HuH-7.5 (cell line): ENCODE measurements around the gene ETNK2.

ENCODE experiments used
- DNase-seq: peaks from one replicate; pipeline ENCODE4 v3.0.0; 2011; ENCODE audit warnings: low spot score

ETNK2 gene

GRCh38 chr1:204176049-204176448 is 24.2 kb upstream of the ETNK2 start:
- no peak for DNase-seq

GRCh38 chr1:204174958-204175357 is 23.1 kb upstream of the ETNK2 start:
- DNase-seq, result no peak

GRCh38 chr1:204172404-204173029 is 20.7 kb upstream of the ETNK2 start:
- DNase-seq, result no peak

GRCh38 chr1:204171751-204172178 is 19.9 kb upstream of the ETNK2 start:
- DNase-seq, result no peak

- no peak for DNase-seq
Measured at GRCh38 chr1:204170494-204171155, 18.8 kb upstream of the ETNK2 start.

- DNase-seq, result no peak
Measured at GRCh38 chr1:204169858-204170257, 18.0 kb upstream of the ETNK2 start.

GRCh38 chr1:204167730-204168129 is 15.9 kb upstream of the ETNK2 start:
- no peak for DNase-seq

- no peak for DNase-seq
Measured at GRCh38 chr1:204166219-204166618, 14.4 kb upstream of the ETNK2 start, which contains the start of gene REN. Gene REN, minus strand, starts transcription at chr1:204166337. Its CDS starts 44 bp downstream, at chr1:204166293.

- peak; percentile 87 for DNase-seq
Measured at GRCh38 chr1:204162494-204163074, 10.7 kb upstream of the ETNK2 start.

GRCh38 chr1:204161609-204162493 is 10.0 kb upstream of the ETNK2 start:
- no peak for DNase-seq

- no peak for DNase-seq
Measured at GRCh38 chr1:204157962-204158361, 6.1 kb upstream of the ETNK2 start.

GRCh38 chr1:204155881-204156280 is 4.0 kb upstream of the ETNK2 start:
- no peak for DNase-seq

- DNase-seq, result no peak
Measured at GRCh38 chr1:204154568-204155255, 2.9 kb upstream of the ETNK2 start.

GRCh38 chr1:204153667-204154066 is 1.8 kb upstream of the ETNK2 start:
- no peak for DNase-seq

GRCh38 chr1:204152310-204153044 is 633 bp upstream of the ETNK2 start:
- DNase-seq, result no peak

GRCh38 chr1:204150702-204151551 is 917 bp downstream of the ETNK2 start:
- DNase-seq, result no peak

- DNase-seq, result no peak
Measured at GRCh38 chr1:204149635-204150565, 1.9 kb downstream of the ETNK2 start.

GRCh38 chr1:204149107-204149506 is 2.7 kb downstream of the ETNK2 start:
- DNase-seq, result no peak
